NCI-H446 (cell line): ENCODE data around the gene CCNYL1.
A peak's percentile ranks its signal among the peaks of the same experiment; 100 is the strongest.
"Not testable (repeated sequence)": the region's sequence is repeated elsewhere in the genome, so short reads cannot be mapped to it uniquely, and the experiment has no call there.

Source experiments
- DNase-seq, 2 experiments: peaks; one replicate each; lab custom pipeline; 2025; lab: John Stamatoyannopoulos, UW

CCNYL1 gene

GRCh38 chr2:207710814-207711740, at the start of gene CCNYL1:
CCNYL1 (plus strand) TSS chr2:207711640; CDS start chr2:207711897, 257 bp downstream.
- DNase-seq, result peak; percentile 89 to 99

- DNase-seq, result no peak
Observed at GRCh38 chr2:207662203-207662602, 49.2 kb upstream of the CCNYL1 start.

- DNase-seq, result no peak
Observed at GRCh38 chr2:207663870-207664545, 47.4 kb upstream of the CCNYL1 start.

- no peak for DNase-seq
Observed at GRCh38 chr2:207670887-207671286, 40.6 kb upstream of the CCNYL1 start.

GRCh38 chr2:207673431-207673830, 38.0 kb upstream of the CCNYL1 start:
- no peak for DNase-seq

- no peak for DNase-seq
Observed at GRCh38 chr2:207674266-207674774, 37.1 kb upstream of the CCNYL1 start.

GRCh38 chr2:207674826-207675225, 36.6 kb upstream of the CCNYL1 start:
- DNase-seq, result no peak

- no peak for DNase-seq
Observed at GRCh38 chr2:207676827-207677354, 34.5 kb upstream of the CCNYL1 start.

GRCh38 chr2:207681431-207681830, 30.0 kb upstream of the CCNYL1 start:
- DNase-seq, result no peak

- no peak for DNase-seq
Observed at GRCh38 chr2:207682557-207682956, 28.9 kb upstream of the CCNYL1 start.

GRCh38 chr2:207683438-207683837, 28.0 kb upstream of the CCNYL1 start:
- DNase-seq, result no peak

GRCh38 chr2:207683879-207684627, 27.4 kb upstream of the CCNYL1 start:
- DNase-seq, result no peak

GRCh38 chr2:207686812-207687211, 24.6 kb upstream of the CCNYL1 start:
- no peak for DNase-seq

- DNase-seq, result no peak
Observed at GRCh38 chr2:207688597-207688996, 22.8 kb upstream of the CCNYL1 start.

- DNase-seq, result not testable (repeated sequence)
Observed at GRCh38 chr2:207690845-207691461, 20.5 kb upstream of the CCNYL1 start.

GRCh38 chr2:207692206-207693065, 19.0 kb upstream of the CCNYL1 start:
- DNase-seq, result peak in 1 of 2 experiments; percentile 39

- DNase-seq, result no peak
Observed at GRCh38 chr2:207693641-207694249, 17.7 kb upstream of the CCNYL1 start.

- DNase-seq, result no peak
Observed at GRCh38 chr2:207694811-207695281, 16.6 kb upstream of the CCNYL1 start.

- no peak for DNase-seq
Observed at GRCh38 chr2:207695293-207695692, 16.1 kb upstream of the CCNYL1 start.

GRCh38 chr2:207696911-207697310, 14.5 kb upstream of the CCNYL1 start:
- DNase-seq, result not testable (repeated sequence)
